MCF 10A (cell line): ENCODE measurements around the gene DAPK2. TPM values are rescaled to one million over a fixed set of nuclear protein-coding genes. Genes with fewer than 3 reads are reported as not detected.

ENCODE experiments used
- BruUV-seq: library from RNA; stranded (reverse); fragments of 400-500 nt; replicated peaks from 2 replicates; lab custom pipeline; 2021; lab: Mats Ljungman, UMichigan
- CTCF ChIA-PET: fragments of 300-600 bp; sonication (Branson Sonifier 250); formaldehyde crosslinking; extraction: SDS; loops from one replicate; lab custom pipeline; 2021; ENCODE audit warnings: antibody characterized with exemption, inconsistent platforms; lab: Yijun Ruan, JAX
- POLR2A ChIA-PET: fragments of 300-600, 350-650 bp; sonication (Branson Sonifier 250); formaldehyde crosslinking; extraction: SDS; loops from one replicate; lab custom pipeline; 2020; ENCODE audit warnings: antibody characterized with exemption, inconsistent platforms; lab: Yijun Ruan, JAX
- DNase-seq: peaks from one replicate; pipeline ENCODE4 v3.0.0-alpha.2; 2018; ENCODE audit not compliant: unreplicated experiment
- H3K27ac Mint-ChIP-seq: one replicate; pipeline ENCODE4 v1.8.0; 2022; ENCODE audit warnings: mild to moderate bottlenecking, low read depth, mixed read lengths; ENCODE audit not compliant: unreplicated experiment
- H3K27me3 Mint-ChIP-seq: one replicate; pipeline ENCODE4 v1.8.0; 2022; ENCODE audit warnings: mixed read lengths; ENCODE audit not compliant: insufficient read depth, unreplicated experiment
- H3K36me3 Mint-ChIP-seq: one replicate; pipeline ENCODE4 v1.8.0; 2022; ENCODE audit warnings: mild to moderate bottlenecking, moderate library complexity, mixed read lengths; ENCODE audit not compliant: insufficient read depth, unreplicated experiment
- H3K4me1 Mint-ChIP-seq: one replicate; pipeline ENCODE4 v1.8.0; 2022; ENCODE audit warnings: mixed read lengths; ENCODE audit not compliant: insufficient read depth, unreplicated experiment
- H3K4me3 Mint-ChIP-seq: one replicate; pipeline ENCODE4 v1.8.0; 2022; ENCODE audit warnings: mild to moderate bottlenecking, moderate library complexity, mixed read lengths; ENCODE audit not compliant: unreplicated experiment
- H3K9me3 Mint-ChIP-seq: one replicate; pipeline ENCODE4 v1.8.0; 2022; ENCODE audit warnings: mixed read lengths; ENCODE audit not compliant: unreplicated experiment
- intact Hi-C: fragments of 100-400 bp; cut with micrococcal nuclease; formaldehyde crosslinking; loops from 2 replicates; pipeline ENCODE4 v1.14.1; 2022
- total RNA-seq: library from RNA; stranded (reverse); gene quantifications from 2 replicates; pipeline ENCODE4 v1.2.3, GENCODE V29; 2022
- TF ChIP-seq, protein P1 (sequence below): fragments of 200-600 bp; IDR thresholded peaks from one replicate; pipeline ENCODE4 v1.8.0; 2022; ENCODE audit warnings: antibody characterized with exemption, mild to moderate bottlenecking; ENCODE audit not compliant: unreplicated experiment

The DAPK2 gene
- total RNA-seq, 1 experiment from 2014 or later, result 4.6 TPM

DNA sequence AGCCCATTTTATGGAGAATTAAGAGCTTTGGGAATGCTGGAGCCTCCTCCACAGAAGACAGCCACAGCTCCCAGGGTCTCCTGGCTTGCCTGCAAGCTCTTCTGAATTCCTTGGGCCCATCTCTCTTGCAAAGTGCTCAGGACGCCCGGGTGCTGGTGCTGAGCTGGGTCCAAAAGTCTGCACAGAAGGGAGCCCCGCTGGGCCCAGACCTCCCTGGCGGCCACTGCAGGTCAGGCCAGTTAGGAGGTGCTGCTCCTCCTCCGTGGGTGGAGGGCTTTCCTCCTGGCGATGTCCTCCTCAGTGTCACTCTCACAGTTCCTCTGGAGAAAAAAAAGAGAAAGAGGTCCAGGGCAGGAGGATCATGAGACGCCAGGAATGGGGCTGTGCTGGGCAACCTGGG lies 138.0 kb downstream of the DAPK2 start:
- Mint-ChIP-seq H3K9me3 (no peaks in the 10 kb centered on the region), H3K27me3 (no peaks in the 10 kb centered on the region), H3K27ac (no peak overlapping the region), H3K4me1 (no peaks in the 10 kb centered on the region), H3K4me3 (no peak overlapping the region), H3K36me3 (no peaks in the 10 kb centered on the region)
- intact Hi-C loops, result no loop called here
- TF ChIP-seq, protein P1, sequence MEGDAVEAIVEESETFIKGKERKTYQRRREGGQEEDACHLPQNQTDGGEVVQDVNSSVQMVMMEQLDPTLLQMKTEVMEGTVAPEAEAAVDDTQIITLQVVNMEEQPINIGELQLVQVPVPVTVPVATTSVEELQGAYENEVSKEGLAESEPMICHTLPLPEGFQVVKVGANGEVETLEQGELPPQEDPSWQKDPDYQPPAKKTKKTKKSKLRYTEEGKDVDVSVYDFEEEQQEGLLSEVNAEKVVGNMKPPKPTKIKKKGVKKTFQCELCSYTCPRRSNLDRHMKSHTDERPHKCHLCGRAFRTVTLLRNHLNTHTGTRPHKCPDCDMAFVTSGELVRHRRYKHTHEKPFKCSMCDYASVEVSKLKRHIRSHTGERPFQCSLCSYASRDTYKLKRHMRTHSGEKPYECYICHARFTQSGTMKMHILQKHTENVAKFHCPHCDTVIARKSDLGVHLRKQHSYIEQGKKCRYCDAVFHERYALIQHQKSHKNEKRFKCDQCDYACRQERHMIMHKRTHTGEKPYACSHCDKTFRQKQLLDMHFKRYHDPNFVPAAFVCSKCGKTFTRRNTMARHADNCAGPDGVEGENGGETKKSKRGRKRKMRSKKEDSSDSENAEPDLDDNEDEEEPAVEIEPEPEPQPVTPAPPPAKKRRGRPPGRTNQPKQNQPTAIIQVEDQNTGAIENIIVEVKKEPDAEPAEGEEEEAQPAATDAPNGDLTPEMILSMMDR, result no peak
- DNase-seq, result no peak
- ChIA-PET POLR2A (interaction anchor here (0.6 to 1.6 kb wide), 2 partner anchors 20 to 974 kb away, joined by 3 read pairs; no protein-coding TSS in a partner anchor), CTCF (interaction anchor here (0.6 to 1.2 kb wide), 3 partner anchors 38 to 1573 kb away, joined by 4 to 6 read pairs (median 6); partner anchors contain the start of gene DAPK2)
- BruUV-seq, result no TSS peak

DNA sequence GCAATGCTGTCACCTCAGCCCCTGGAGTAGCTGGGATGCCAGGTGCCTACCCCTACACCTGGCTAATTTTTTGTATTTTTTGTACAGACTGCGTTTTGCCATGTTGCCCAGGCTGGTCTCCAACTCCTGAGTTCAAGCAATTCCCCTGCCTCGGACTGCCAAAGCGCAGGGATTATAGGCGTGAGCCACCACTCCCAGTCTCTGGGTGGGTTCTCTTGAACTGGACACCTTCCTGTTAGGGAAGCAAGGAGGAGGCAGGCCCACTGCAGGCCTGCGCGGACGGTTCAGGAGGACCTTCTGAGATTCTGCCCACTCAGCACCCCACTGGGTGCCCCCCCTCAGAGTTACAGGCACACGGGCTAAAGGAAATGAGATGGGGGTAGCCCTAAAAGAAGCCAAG lies 138.8 kb downstream of the DAPK2 start:
- no peak overlapping the region for H3K27ac Mint-ChIP-seq
- intact Hi-C loops, result no loop called here
- ChIA-PET CTCF (no interaction called here), POLR2A (no interaction called here)
- H3K27me3 Mint-ChIP-seq, result no peaks in the 10 kb centered on the region
- no peaks in the 10 kb centered on the region for H3K9me3 Mint-ChIP-seq
- DNase-seq, result no peak
- TF ChIP-seq, protein P1, result no peak
- no peaks in the 10 kb centered on the region for H3K36me3 Mint-ChIP-seq
- H3K4me3 Mint-ChIP-seq, result no peak overlapping the region
- no TSS peak for BruUV-seq
- H3K4me1 Mint-ChIP-seq, result no peaks in the 10 kb centered on the region

DNA sequence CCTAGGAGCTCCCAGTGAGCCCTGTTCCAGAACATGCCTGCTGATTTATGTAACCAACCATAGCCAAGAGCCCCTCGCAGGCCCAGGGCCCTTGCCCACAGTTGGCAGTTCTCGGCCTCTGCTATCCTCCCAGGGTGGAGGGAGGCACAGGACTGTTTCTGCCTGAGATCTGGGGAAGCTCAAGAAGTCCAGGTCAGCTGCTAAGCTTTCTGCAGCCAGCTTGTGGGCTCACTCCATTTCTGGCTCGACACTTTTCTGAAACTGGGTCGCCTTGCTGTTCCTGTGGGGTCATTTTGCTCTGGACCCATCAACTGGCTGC lies 140.1 kb downstream of the DAPK2 start:
- TF ChIP-seq, protein P1, result no peak
- no peaks in the 10 kb centered on the region for H3K36me3 Mint-ChIP-seq
- H3K27ac Mint-ChIP-seq, result no peak overlapping the region
- no peak overlapping the region for H3K4me3 Mint-ChIP-seq
- ChIA-PET POLR2A (interaction anchor here (0.7 kb wide), 1 partner anchor 153 kb away, joined by 4 read pairs; no protein-coding TSS in a partner anchor), CTCF (interaction anchor here (0.8 to 1.0 kb wide), 2 partner anchors 140 to 296 kb away, joined by 4 to 5 read pairs; partner anchors contain the start of gene DAPK2)
- intact Hi-C loops, result no loop called here
- no TSS peak for BruUV-seq
- H3K4me1 Mint-ChIP-seq, result no peaks in the 10 kb centered on the region
- DNase-seq, result no peak
- no peaks in the 10 kb centered on the region for H3K27me3 Mint-ChIP-seq
- H3K9me3 Mint-ChIP-seq, result no peaks in the 10 kb centered on the region

DNA sequence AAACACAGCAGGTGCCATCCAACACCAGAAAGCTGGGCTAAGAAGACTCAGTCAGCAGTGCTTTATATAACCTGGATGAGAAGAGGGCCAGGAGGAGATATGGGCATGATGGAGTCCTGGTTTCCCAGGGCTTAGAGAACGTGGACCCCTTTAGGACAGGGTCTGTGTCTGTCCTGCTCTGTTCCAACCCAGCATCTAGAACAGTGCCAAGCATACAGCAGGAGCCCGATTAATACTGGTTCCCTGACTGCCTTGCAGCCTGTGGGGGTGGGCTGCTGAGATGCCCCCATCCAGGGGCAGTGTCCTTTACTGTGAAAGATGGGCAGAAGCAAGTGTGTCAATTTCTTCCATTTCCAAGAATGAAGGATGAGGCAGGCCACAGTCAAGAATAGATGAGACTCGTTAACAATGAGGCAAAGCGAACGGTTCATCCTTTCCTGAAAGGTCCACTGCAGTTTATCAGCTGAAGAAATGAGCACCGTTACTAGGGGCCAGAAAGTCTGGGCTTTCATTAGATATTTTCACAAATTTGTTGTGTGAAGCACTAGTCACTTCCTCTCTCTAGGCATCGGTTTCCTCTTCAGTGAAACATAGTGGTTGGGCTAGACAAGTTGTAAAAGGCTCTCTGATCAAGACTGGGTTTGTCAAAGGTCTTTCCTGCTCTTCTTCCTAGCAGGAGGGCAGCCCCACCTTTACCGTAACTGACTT lies 140.6 kb downstream of the DAPK2 start:
- ChIA-PET CTCF (interaction anchor here (0.6 to 1.4 kb wide), 4 partner anchors 14 to 296 kb away, joined by 3 to 7 read pairs (median 4); partner anchors contain the start of gene DAPK2), POLR2A (no interaction called here)
- Mint-ChIP-seq H3K27me3 (no peaks in the 10 kb centered on the region), H3K9me3 (no peaks in the 10 kb centered on the region), H3K27ac (no peak overlapping the region), H3K4me3 (no peak overlapping the region), H3K4me1 (no peaks in the 10 kb centered on the region), H3K36me3 (no peaks in the 10 kb centered on the region)
- TF ChIP-seq, protein P1, result no peak
- DNase-seq, result no peak
- BruUV-seq, result no TSS peak
- intact Hi-C loops, result no loop called here
